HEK293 (cell line): ENCODE results near the gene COL7A1.

Source experiments
- SP2 ChIP-seq: fragments of 450-650 bp; formaldehyde crosslinking; IDR thresholded peaks from 2 replicates; pipeline ENCODE4 v1.5.1; 2016; ENCODE audit warnings: missing biosample characterization, missing genetic modification characterization
- ZFP37 ChIP-seq: fragments of 450-650 bp; formaldehyde crosslinking; IDR thresholded peaks from 2 replicates; pipeline ENCODE4 v1.5.1; 2016; ENCODE audit warnings: missing biosample characterization, missing genetic modification characterization
- ZNF10 ChIP-seq: fragments of 450-650 bp; formaldehyde crosslinking; IDR thresholded peaks from 2 replicates; pipeline ENCODE4 v1.5.1; 2017; ENCODE audit warnings: missing biosample characterization, missing genetic modification characterization
- ZNF248 ChIP-seq: fragments of 450-650 bp; formaldehyde crosslinking; IDR thresholded peaks from 2 replicates; pipeline ENCODE4 v1.5.1; 2017; ENCODE audit warnings: missing biosample characterization, missing genetic modification characterization
- ZNF449 ChIP-seq: fragments of 450-650 bp; formaldehyde crosslinking; IDR thresholded peaks from 2 replicates; pipeline ENCODE4 v1.5.1; 2017; ENCODE audit warnings: missing biosample characterization, mild to moderate bottlenecking, missing genetic modification characterization, moderate library complexity
- ZNF558 ChIP-seq: fragments of 450-650 bp; formaldehyde crosslinking; IDR thresholded peaks from 2 replicates; pipeline ENCODE4 v1.5.1; 2016; ENCODE audit warnings: missing biosample characterization, missing genetic modification characterization
- TF ChIP-seq, protein P1 (sequence below): fragments of 450-650 bp; formaldehyde crosslinking; IDR thresholded peaks from 2 replicates; pipeline ENCODE4 v1.5.1; 2016; ENCODE audit warnings: missing biosample characterization, missing genetic modification characterization
- TF ChIP-seq, protein P2 (sequence below): fragments of 450-650 bp; formaldehyde crosslinking; IDR thresholded peaks from 2 replicates; pipeline ENCODE4 v1.5.1; 2016; ENCODE audit warnings: missing biosample characterization, missing genetic modification characterization

DNA sequence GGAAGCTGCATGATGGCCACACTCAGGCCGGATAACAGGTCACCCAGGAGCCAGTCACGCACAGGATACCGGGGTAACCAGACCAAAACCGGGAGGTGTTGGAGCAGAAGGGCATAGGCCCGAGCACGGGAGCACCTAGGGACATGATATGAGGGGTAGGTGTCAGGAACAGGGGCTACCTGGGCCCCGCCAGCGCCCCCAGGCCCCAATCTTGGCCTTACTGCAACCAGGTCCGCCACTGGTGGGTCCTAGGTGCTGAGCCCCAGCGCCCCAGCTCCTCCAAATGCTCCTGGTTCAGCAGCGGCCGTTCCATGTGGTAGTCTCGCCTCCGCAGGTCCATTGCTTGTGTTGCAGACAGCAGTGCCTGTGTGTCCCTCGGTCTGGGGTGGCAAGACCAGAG, 38.1 kb upstream of the COL7A1 start:
- TF ChIP-seq, protein P1, sequence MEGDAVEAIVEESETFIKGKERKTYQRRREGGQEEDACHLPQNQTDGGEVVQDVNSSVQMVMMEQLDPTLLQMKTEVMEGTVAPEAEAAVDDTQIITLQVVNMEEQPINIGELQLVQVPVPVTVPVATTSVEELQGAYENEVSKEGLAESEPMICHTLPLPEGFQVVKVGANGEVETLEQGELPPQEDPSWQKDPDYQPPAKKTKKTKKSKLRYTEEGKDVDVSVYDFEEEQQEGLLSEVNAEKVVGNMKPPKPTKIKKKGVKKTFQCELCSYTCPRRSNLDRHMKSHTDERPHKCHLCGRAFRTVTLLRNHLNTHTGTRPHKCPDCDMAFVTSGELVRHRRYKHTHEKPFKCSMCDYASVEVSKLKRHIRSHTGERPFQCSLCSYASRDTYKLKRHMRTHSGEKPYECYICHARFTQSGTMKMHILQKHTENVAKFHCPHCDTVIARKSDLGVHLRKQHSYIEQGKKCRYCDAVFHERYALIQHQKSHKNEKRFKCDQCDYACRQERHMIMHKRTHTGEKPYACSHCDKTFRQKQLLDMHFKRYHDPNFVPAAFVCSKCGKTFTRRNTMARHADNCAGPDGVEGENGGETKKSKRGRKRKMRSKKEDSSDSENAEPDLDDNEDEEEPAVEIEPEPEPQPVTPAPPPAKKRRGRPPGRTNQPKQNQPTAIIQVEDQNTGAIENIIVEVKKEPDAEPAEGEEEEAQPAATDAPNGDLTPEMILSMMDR (tag by site-specific recombination) = no peak
- TF ChIP-seq ZNF558 (tag by site-specific recombination) (no peak), ZNF449 (tag by site-specific recombination) (no peak), SP2 (tag by site-specific recombination) (no peak), ZNF10 (tag by site-specific recombination) (no peak), ZFP37 (tag by site-specific recombination) (no peak), ZNF248 (tag by site-specific recombination) (no peak)
- TF ChIP-seq, protein P2, sequence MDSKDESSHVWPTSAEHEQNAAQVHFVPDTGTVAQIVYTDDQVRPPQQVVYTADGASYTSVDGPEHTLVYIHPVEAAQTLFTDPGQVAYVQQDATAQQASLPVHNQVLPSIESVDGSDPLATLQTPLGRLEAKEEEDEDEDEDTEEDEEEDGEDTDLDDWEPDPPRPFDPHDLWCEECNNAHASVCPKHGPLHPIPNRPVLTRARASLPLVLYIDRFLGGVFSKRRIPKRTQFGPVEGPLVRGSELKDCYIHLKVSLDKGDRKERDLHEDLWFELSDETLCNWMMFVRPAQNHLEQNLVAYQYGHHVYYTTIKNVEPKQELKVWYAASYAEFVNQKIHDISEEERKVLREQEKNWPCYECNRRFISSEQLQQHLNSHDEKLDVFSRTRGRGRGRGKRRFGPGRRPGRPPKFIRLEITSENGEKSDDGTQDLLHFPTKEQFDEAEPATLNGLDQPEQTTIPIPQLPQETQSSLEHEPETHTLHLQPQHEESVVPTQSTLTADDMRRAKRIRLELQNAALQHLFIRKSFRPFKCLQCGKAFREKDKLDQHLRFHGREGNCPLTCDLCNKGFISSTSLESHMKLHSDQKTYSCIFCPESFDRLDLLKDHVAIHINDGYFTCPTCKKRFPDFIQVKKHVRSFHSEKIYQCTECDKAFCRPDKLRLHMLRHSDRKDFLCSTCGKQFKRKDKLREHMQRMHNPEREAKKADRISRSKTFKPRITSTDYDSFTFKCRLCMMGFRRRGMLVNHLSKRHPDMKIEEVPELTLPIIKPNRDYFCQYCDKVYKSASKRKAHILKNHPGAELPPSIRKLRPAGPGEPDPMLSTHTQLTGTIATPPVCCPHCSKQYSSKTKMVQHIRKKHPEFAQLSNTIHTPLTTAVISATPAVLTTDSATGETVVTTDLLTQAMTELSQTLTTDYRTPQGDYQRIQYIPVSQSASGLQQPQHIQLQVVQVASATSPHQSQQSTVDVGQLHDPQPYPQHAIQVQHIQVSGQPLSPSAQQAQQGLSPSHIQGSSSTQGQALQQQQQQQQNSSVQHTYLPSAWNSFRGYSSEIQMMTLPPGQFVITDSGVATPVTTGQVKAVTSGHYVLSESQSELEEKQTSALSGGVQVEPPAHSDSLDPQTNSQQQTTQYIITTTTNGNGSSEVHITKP (tag by site-specific recombination) = no peak
